T47D (cell line): ENCODE results near the gene TTL.
A peak's percentile ranks its signal among the peaks of the same experiment; 100 is the strongest.
"Not testable (repeated sequence)": the region's sequence is repeated elsewhere in the genome, so short reads cannot be mapped to it uniquely, and the experiment has no call there.

ENCODE experiments used
- DNase-seq, 2 experiments: peaks; one replicate each; pipeline versions ENCODE4 v3.0.0 to v3.0.0-alpha.2; 2011 to 2012; ENCODE audit warnings: low read depth in 1 of 2, low spot score in 1 of 2
- JUND ChIP-seq: IDR thresholded peaks from 2 replicates; pipeline ENCODE4 v1.6.1; 2012; ENCODE audit warnings: low read depth
- in situ Hi-C: cut with HindIII; loops from 2 replicates; pipeline ENCODE4 v1.10.0; 2016; ENCODE audit warnings: low sequenced_read_pairs, low pct_unique_long_range_greater_than_20kb

TTL gene

DNA sequence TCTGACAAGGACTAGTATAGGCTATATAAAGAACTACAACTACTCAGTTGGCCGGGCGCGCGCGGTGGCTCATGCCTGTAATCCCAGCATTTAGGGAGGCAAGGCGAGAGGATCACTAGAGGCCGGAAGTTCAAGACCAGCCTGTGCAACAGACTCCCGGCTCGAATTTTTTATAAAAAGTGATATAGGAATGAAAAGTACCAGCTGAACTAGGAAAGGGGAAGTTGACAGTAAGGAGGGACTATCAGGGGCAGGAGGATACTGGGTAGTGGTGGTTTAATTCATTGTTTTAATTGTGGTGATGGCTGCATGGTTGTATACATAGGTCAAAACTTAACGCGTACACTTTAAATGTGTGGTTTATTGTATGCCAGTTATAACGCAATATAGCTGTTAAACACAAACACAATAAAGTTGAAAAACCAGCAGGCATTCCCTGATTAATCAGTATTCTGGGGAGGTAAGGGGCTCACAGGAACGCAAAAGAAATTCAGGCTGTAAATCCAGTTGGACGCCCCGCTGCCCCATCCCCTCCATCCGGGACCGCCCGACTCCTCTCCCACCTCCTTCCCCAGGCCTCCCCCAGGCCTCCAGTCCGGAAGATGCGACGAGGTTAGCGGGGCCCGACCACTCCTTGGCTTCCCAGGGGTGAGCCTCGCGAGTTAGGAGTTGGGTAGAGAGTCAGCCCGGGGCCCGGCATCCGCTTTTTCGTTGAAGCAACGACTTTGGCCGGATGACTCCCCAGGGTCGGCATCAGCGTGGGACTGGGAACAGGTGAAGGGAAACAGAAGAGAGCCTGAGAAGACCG is 59.6 kb downstream of the TTL start:
- TF ChIP-seq JUND: no peak
- in situ Hi-C loops: no loop called here
- no peak for DNase-seq

DNA sequence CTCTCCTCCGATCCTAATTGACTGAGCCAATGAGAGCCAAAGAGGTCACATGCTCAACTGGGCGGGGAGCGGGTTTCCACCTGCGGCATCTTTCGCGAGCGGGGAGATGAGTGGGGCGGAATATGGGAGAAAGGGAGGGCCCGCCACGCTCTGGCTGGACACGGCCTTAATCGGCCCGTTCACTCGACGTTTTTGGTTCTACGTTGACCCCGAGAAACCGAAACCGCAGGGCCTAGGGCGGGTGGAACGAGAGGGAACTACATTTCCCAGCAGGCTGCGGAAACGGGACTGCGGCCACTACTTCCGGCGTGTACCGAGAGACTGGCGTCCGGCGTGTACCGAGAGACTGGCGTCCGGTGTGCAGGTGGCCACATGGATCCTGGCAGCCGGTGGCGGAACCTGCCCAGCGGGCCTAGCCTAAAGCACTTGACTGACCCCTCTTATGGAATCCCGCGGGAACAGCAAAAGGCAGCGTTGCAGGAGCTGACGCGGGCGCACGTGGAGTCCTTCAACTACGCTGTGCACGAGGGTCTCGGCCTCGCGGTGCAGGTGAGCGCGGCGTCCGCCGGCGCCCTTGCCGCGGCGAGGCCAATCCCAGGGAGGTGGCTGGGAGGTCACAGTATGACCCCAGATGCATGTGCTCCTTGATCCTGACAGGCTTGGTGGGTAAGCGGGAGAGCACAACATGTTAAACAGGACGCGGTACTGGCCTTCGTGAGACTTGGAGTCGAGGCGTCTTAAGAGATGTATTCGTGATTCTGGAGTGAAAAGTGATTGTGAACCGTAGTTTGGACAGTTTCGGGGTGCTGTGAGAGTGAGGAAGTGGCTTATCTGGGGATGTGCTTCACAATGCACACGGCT is 60.4 kb downstream of the TTL start, which contains the start of gene POLR1B:
POLR1B (plus strand) TSS at position 343 of the 861 bp plus-strand sequence; CDS start at position 373, 30 bp downstream.
- TF ChIP-seq JUND: no peak
- in situ Hi-C loops: no loop called here
- DNase-seq: peak; percentile 69 to 89

DNA sequence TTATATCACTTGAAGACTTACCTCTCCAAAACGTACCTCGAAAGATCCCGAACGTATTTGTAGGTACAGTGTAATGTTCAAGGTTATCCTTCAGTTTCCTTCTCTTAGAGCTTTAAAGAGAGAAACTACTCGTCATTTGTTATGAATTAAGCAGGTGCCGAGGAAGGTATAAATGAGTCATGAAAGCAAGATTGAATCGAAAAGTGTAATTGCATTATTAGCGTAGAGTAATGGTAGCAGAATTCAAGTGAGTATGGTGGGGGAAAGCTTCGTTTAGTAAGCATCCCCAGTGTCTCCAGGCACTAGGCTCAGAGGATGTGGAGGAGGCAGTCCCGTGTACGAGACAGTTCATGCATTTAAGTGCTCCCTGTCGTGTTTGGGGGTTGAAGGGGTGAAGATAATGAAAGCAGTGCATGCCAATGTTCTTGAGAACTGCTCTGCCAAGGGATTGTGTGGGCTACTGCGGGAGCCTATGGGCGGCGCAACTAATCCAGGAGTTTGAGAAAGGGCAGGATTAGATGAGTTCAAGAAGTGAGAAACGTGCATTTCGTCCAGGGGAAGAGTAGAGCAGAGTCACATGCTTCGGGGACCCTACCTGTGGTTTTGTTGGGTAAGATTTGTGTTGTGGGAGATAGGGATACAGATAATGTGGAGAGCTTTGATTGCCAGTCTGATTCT is 61.2 kb downstream of the TTL start:
- TF ChIP-seq JUND: no peak
- in situ Hi-C loops: no loop called here
- peak in 1 of 2 experiments; percentile 16 for DNase-seq

DNA sequence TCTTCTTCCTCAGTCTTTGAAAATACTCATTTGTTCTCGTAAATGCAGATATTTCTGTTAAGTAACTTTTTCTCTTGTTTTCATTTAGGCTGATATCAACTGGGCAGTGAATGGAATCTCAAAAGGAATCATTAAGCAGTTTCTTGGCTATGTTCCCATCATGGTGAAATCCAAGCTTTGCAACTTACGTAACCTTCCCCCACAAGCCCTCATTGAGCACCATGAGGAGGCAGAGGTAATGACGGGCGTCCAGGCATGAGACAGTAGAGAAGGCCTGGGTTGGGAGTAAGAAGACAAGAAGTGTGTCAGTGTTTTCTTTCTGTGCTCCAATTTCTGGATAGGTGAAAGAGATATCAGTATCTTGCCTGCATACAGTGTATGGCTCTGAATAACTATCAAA is 65.4 kb downstream of the TTL start:
- DNase-seq: no peak
- in situ Hi-C loops: no loop called here
- TF ChIP-seq JUND: no peak

DNA sequence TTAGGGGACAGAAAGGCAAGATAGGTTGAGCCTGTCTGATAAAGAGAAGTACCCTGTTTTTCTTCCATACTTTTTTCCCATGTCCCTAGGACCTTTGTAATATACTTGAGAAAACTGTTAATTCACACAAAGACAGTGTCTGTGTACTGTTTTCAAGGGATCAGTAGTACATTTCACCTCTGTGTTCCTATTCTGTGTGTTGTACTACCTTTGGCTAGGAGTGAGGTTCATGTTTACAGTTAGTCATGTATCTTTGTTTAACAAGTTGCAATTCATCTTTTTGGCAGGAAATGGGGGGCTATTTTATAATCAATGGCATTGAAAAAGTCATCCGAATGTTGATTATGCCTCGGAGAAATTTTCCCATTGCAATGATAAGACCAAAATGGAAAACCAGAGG is 67.0 kb downstream of the TTL start:
- no peak for TF ChIP-seq JUND
- in situ Hi-C loops: no loop called here
- no peak for DNase-seq

DNA sequence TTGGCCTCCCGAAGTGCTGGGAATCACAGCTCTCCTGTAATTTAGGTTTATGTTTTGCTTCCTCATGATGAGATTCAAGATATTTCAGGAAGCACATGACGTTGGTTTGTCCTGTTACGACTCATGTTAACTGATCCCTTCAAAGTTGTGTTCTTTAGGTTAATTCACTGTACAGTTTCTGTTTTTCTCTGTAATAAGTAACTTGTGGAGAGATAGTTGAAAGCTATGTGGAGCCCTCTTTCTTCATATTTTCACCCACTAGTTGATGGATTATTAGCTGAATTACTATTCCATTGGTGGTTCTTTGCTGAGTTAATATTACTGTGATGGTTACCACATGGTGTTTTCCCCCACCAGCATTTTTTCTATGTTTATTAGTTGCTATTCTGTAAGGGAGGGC is 84.1 kb downstream of the TTL start:
- in situ Hi-C loops: no loop called here

DNA sequence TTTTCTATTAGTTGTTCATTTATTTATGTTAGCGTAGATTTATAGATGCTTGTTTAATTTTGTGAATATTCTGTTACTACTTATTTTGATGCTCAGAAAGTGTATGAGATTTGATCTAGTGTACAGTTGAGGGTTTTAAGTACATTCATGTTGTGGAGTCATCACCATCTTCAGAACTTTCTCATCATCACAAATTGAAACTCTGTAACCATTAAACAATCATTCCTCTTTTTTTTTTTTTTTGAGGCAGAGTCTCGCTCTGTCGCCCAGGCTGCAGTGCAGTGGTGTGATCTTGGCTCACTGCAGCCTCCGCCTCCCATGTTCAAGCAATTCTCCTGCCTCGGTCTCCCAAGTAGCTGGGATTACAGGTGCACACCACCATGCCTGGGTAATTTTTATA is 84.6 kb downstream of the TTL start:
- DNase-seq, in situ Hi-C loops: not testable (repeated sequence)

More for the DNA sequence above, 84.1 kb downstream of the TTL start:
- TF ChIP-seq JUND: no peak
- DNase-seq: no peak

DNA sequence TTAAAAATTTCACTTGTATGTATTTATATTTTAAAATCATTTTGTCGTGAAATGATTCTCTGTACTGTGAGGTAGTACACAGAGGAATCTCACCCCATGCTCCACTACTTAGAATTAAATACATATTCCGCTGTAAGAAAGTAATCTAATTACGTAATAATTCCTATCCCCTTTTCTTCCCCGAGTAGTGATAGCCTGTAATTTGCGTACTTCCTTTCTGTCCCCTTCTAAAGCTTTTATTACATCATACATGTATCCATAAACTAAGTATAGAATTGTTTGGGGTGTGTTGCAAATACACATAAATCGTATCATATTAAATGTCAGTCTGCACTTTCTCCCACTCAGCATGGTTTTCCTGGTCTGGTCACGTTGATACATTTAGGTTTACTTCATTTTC is 90.0 kb downstream of the TTL start:
- TF ChIP-seq JUND: no peak
- in situ Hi-C loops: no loop called here
- no peak for DNase-seq

DNA sequence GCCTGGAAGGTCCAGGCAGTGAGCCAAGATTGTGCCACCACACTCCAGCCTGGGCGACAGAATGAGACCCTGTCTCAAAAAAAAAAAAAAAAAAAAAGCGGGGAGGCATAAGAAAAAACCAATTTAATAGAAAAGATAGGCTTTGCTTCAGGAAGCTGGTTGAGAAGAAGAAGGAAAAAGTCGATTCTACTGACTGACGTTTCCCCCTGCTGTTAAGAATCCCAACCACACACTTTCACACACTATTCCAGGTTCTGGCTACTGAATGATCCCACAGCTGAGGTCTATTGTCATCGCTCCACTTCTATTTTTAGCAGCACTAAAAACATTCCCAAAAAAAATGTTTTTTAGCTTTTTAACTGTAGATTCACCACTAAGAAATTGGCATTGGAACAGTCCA is 95.8 kb downstream of the TTL start:
- in situ Hi-C loops: no loop called here
- DNase-seq: peak in 1 of 2 experiments; percentile 16
- no peak for TF ChIP-seq JUND

DNA sequence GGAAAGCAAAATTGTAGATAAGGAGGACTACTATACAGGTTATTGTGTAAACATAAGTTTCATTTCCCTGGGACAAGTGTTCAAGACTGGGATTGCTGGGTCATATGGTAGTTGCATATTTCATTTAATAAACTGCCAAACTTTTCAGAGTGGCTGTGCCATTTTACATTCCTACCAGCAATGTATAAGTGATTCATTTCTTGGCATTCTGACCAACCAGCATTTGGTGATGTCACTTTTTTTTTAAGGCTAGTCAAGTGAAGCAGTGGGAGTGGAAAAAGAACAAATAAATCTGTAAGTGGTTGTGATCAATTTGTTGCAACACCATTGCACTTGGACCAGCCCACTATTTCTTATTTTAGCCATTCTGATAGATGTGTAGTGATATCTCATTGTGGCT is 97.3 kb downstream of the TTL start:
- TF ChIP-seq JUND: no peak
- in situ Hi-C loops: no loop called here
- peak in 1 of 2 experiments; percentile 31 for DNase-seq

DNA sequence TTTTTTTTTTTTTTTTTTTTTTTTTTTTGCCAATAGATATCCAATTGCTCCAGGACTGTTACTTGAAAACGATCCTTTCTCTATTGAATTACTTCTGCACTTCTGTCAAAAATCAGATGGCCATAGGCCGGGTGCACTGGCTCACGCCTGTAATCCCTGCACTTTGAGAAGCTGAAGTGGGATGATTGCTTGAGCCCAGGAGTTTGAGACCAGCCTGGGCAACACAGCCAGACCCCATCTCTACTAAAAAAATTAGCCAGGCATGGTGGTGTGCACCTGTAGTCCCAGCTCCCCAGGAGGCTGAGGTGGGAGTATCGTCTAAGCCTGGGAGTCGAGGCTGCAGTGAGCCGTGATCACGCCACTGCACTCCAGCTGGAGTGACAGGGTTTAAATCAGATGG is 98.1 kb downstream of the TTL start:
- TF ChIP-seq JUND: no peak
- DNase-seq: no peak
- in situ Hi-C loops: no loop called here

DNA sequence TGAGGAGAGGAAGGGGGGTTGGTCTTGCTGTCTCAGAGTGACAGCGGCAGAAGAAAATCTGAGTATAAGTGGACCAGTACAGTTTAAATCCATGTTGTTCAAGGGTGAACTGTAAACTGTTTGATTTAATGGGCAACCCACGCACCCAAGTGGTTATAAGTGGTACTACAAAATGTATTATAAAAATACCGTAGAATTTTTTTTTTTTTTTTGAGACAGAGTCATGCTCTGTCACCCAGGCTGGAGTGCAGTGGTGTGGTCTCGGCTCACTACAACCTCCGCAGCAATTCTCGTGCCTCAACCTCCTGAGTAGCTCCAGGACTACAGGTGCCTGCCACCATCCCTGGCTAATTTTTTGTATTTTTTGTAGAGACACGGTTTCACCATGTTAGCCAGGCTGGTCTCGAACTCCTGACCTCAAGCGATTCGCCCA is 100.4 kb downstream of the TTL start:
- no peak for TF ChIP-seq JUND
- in situ Hi-C loops: no loop called here
- DNase-seq: peak in 1 of 2 experiments; percentile 60

DNA sequence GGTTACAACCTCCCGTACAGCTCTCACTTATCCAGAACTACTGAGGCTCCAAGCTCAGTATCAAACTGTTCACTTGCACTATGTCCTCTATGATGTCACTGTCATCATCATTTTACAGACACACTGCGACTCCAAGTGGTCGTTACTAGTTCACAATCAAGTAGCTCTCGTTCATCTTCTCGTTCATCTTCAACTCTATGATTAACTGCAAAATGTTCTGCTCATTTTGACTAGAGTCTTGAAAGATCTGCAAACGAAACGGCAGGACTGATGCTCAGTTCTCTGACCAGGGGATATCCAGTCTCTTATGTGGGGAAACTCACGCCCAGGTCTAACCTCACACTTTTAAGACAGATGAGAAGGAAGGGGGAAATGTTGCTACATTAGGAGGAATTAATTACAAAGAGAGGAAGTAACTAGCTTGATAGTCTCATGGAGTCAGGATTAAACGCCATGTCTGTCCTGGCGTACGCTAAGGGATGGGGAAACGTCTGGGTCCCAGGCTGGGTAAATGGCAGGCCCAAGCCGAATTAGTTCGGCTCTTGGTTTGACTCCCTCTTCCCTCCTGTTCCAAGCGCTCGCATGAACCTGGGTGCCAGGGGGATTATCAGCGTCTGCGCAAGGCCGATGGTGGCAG is 101.7 kb downstream of the TTL start:
- DNase-seq: no peak
- no peak for TF ChIP-seq JUND

More for the DNA sequence above, 101.7 kb downstream of the TTL start:
- in situ Hi-C loops: no loop called here
